ENCODE measurements around the gene ITGA4.
"Not testable (repeated sequence)": the region's sequence is repeated elsewhere in the genome, so short reads cannot be mapped to it uniquely, and the experiment has no call there.

The ITGA4 gene

DNA sequence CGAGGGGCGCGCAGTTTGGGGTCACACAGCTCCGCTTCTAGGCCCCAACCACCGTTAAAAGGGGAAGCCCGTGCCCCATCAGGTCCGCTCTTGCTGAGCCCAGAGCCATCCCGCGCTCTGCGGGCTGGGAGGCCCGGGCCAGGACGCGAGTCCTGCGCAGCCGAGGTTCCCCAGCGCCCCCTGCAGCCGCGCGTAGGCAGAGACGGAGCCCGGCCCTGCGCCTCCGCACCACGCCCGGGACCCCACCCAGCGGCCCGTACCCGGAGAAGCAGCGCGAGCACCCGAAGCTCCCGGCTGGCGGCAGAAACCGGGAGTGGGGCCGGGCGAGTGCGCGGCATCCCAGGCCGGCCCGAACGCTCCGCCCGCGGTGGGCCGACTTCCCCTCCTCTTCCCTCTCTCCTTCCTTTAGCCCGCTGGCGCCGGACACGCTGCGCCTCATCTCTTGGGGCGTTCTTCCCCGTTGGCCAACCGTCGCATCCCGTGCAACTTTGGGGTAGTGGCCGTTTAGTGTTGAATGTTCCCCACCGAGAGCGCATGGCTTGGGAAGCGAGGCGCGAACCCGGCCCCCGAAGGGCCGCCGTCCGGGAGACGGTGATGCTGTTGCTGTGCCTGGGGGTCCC, at the start of gene ITGA4:
TSS of gene ITGA4 (plus strand) at position 266 of the 620 bp plus-strand sequence. CDS start at position 535, 269 bp downstream.
- DNase-seq = peak in 9 of 10 donors; percentile 12 to 90 (median 35)
- intact Hi-C loops (cut with DNase I) = no loop called here

DNA sequence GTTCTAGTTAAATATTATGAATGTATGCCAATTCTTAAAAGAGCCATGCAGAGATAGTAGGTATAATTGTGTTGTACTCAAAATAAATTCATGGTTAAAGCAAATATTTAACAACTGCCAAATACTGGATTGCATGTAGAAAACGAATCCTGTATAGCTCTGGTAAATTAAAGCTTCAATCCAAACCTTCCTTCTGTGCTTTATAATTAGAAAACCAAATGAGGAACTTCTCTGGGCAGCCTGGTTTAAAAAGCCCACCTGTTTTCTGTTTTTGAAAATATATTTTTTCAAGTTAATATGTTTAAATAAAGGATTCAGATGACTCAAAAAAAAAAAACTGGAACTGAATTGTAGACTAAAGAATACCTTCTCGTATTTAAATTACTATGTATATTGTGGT, 48.3 kb upstream of the ITGA4 start:
- DNase-seq = no peak
- intact Hi-C loops (cut with DNase I) = no loop called here

DNA sequence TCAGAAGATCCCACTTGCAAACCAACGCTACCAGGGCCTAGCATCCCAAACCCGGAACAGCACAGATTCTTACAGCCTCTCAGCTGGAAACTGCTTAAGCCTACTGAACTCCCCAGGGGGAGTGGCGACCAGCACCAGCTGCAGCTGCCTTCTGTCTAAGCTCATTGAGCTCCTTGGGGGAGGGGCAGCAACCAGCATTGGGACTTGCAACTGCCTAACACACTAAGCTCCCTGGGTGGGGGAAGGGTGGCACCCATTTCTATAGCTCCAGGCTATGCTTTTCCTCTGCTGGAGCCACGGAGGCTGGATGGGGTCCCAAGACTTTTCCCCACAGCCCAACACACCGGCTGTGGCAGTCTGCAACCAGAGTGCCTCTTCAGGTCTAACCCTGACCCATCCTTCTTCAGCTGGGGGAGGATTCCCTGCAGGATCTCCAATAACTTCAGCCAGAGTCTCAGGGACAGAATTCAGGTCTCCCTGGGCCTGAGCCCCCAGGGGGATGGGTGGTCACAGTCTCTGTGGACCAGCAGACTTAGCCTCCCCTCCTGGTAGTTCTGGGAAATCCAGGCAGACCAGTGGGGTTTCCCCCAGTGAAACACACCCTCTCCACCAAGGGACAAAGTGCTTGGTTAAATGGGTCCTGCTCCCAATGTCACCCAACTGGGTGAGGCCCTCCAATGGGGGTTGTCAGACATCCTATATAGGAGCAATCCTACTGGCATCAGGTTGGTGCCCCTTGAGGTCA, 45.9 kb upstream of the ITGA4 start:
- peak in 2 of 10 donors; percentile 45 to 70 for DNase-seq
- intact Hi-C loops (cut with DNase I) = no loop called here

GRCh38 chr2:181419129-181419855, 37.9 kb upstream of the ITGA4 start:
- DNase-seq = no peak
- intact Hi-C loops (cut with DNase I) = no loop called here

DNA sequence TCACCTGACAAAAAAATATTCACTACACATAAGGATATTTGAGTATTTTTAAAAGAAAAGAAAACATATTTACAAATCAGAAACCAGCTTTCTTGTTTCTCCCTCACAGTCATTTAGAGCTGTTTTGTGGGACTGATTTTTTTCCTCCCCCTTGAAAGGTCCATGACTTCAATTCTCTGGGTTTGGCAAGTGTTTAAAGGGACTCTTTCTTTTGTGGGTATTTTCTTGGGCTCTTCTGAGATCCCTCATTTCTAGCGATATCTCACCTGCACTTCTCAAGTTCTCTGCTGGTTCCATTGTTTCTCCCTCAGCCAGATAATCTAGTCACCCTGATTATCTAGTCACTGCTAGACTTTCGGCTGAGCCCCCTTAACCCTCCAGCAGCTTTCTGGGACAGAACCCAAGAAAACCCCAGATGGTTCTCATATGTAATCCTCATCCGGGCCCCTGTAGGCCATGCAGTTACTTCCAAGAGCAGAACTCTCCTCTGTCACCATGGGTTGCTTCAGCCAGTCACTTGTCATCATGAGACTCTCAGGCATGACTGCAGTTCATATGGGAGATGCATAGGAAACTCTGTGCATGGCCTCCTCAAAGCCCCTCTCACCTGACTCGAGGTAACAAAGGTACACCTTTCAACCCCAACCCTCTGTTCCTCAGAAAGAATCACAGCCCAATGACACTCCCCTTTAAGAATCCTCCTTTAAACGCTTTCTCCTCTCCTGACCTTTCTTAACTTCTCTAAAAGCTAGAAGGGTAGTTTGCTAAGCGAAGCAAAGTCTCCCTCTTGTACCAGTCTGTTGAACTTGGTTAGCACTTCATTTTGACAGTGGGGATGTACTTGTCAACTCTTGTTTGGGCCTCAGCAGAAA, 36.7 kb upstream of the ITGA4 start:
- no peak for DNase-seq

GRCh38 chr2:181421131-181421458, 36.1 kb upstream of the ITGA4 start:
- no peak for DNase-seq
- intact Hi-C loops (cut with DNase I) = no loop called here

More for the DNA sequence above, 36.7 kb upstream of the ITGA4 start:
- intact Hi-C loops (cut with DNase I) = no loop called here

DNA sequence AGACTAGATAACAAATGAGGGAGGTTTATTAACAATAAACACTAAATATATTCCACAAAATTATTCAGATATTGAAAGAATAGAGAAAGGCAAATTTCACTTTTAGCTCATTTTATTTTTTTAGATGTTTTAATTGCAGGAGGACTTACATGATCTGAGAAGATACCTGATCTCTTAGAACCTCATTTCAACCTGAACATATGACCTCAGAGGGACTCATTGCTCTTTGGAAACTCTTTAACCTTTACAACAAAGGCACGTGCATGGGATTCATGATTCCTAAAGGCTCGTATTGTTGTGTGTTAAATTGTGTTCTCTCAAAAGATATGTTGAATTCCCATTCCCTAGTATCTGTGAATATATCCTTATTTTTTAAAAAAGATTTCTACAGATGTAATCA, 35.7 kb upstream of the ITGA4 start:
- DNase-seq = no peak
- intact Hi-C loops (cut with DNase I) = no loop called here

GRCh38 chr2:181426672-181427071, 30.5 kb upstream of the ITGA4 start:
- intact Hi-C loops (cut with DNase I) = no loop called here
- no peak for DNase-seq

DNA sequence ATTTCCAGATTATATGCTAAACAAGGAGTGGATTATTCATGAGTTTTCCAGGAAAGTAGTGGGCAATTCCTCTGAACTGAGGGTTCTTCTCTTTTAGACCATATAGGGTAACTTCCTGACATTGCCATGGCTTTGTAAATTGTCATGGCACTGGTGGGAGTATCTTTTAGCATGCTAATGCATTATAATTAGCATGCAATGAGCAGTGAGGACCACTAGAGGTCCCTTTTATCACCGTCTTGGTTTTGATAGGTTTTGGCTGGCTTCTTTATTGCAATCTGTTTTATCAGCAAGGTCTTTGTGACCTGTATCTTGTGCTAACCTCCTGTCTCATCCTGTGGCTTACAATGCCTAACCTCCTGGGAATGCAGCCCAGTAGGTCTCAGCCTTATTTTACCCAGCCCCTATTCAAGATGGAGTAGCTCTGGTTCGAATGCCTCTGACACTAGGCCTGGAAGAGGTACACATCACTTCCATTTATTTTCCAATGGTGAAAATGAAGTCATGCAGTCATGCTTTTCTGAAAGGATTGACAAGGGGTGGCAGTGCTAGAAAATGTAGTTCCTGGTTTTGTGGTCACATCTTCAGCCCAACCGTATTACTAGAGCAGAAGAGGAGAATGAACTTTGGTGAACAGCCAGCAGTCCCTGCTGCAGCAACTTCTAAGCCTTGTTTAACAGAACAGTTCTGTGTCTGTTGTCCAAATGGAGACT, 26.6 kb upstream of the ITGA4 start:
- intact Hi-C loops (cut with DNase I) = no loop called here
- DNase-seq = no peak

GRCh38 chr2:181431674-181432073, 25.5 kb upstream of the ITGA4 start:
- intact Hi-C loops (cut with DNase I) = no loop called here
- DNase-seq = no peak

GRCh38 chr2:181438261-181438660, 18.9 kb upstream of the ITGA4 start:
- DNase-seq = no peak
- intact Hi-C loops (cut with DNase I) = no loop called here

- no peak for DNase-seq
- intact Hi-C loops (cut with DNase I) = no loop called here
Measured at GRCh38 chr2:181440344-181440743, 16.8 kb upstream of the ITGA4 start.

GRCh38 chr2:181440919-181441318, 16.3 kb upstream of the ITGA4 start:
- intact Hi-C loops (cut with DNase I) = no loop called here
- no peak for DNase-seq

GRCh38 chr2:181441670-181442069, 15.5 kb upstream of the ITGA4 start:
- intact Hi-C loops (cut with DNase I) = no loop called here
- no peak for DNase-seq

DNA sequence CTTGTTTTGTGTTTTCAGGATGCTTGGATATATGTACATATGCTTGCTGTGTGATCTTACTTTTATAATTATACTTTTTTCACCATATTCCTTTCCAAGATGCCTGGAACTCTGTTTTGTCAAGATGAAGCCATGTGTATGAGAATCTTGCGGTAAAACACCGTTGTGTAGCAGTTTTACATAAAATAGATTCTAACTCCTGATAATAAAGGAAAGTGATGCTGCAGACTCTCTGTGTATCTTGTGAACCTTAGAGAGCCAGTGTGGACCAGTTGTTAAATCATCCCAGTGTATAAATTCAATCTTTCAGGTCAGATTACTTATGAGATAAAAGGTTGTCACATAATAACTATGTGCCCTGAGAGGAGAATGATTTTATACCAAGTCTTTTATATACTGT, 12.5 kb upstream of the ITGA4 start:
- no peak for DNase-seq
- intact Hi-C loops (cut with DNase I) = no loop called here

DNA sequence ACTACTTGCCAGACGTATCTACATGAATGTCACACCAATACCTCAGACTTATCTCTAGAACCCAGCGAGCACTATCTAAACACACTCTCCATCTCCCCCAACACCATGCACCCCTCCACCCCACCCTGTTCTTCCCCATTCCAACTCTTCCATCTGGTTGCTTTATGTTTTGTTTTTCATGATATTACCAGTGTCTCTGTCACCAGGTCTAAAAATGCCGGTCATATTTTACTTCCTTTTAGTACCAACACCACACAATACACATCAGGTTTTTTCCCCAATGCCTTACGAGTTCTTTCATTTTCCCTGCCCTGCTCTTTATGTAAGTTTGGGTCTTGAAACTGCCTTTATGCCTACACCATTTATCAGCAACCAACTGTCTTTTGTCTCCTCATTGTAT, 10.2 kb upstream of the ITGA4 start:
- DNase-seq = no peak
- intact Hi-C loops (cut with DNase I) = no loop called here

- intact Hi-C loops (cut with DNase I); DNase-seq: not testable (repeated sequence)
Measured at GRCh38 chr2:181449278-181449677, 7.9 kb upstream of the ITGA4 start.

DNA sequence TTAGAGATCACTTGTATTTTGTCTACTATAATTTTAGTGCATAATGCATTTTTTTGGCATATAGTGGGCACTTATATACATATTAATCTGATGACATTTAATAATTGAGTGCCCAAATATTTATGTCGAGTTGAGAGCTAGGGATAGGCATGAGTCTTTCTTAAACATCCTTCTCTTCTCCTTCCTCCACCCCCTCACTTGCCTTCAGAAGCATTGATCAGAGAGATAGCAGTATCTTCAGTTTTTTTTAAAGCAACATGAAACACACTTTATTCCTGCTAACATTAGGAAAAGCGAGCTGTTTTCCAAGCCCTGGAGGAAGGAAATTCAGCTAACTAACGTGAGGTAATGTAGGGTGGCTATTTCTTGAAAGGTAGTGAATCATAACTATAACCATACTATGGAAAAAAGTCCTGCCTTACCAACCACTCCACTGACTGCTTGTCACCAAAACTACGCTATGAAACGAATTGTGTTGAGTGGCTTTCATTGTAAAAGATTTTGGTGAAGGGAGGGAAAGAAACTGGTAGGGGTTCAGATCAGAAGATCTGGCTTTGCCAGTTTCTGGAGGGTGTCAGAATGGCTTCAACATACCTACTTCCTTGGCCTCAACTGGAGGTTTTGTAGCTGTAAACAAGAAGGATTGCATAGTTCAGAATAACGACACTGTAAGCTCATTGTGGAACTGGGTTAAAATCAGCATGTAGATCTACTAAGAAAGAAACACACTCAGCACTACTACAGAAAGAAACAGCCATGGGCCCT, 2.3 kb upstream of the ITGA4 start:
- intact Hi-C loops (cut with DNase I) = no loop called here
- DNase-seq = no peak

DNA sequence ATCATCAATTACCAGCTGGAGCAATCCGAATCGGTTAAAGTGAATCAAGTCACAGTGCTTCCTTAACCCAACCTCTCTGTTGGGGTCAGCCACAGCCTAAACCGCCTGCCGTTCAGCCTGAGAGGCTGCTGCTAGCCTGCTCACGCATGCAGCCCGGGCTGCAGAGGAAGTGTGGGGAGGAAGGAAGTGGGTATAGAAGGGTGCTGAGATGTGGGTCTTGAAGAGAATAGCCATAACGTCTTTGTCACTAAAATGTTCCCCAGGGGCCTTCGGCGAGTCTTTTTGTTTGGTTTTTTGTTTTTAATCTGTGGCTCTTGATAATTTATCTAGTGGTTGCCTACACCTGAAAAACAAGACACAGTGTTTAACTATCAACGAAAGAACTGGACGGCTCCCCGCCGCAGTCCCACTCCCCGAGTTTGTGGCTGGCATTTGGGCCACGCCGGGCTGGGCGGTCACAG, 496 bp upstream of the ITGA4 start:
- DNase-seq = peak in 2 of 10 donors; percentile 55 to 70
- intact Hi-C loops (cut with DNase I) = no loop called here

Data from posterior cingulate gyrus (tissue), 11 donors.